Brain microvascular endothelial cell (primary cell): Measurements from ENCODE around the gene ATRN.

Experiments used
- DNase-seq: peaks from one replicate; pipeline ENCODE4 v3.0.0-alpha.2; 2020
- H3K27ac ChIP-seq: fragments of 250-450 bp; sonication (Bioruptor Pico); 2 replicates; pipeline ENCODE4 v1.5.1; 2020; ENCODE audit warnings: mild to moderate bottlenecking, moderate library complexity
- H3K27me3 ChIP-seq: fragments of 250-450 bp; sonication (Bioruptor Pico); replicated peaks from 2 replicates; pipeline ENCODE4 v1.5.1; 2020; ENCODE audit warnings: mild to moderate bottlenecking
- H3K36me3 ChIP-seq: fragments of 250-450 bp; sonication (Bioruptor Pico); replicated peaks from 2 replicates; pipeline ENCODE4 v1.5.1; 2020; ENCODE audit warnings: mild to moderate bottlenecking
- H3K4me3 ChIP-seq: 2 replicates; pipeline ENCODE4 v1.5.1; 2011; ENCODE audit warnings: low read depth, mild to moderate bottlenecking, control low read depth, low read length, moderate library complexity
- CTCF ChIP-seq: IDR thresholded peaks from 2 replicates; pipeline ENCODE4 v1.5.1; 2011; ENCODE audit warnings: low read depth, mild to moderate bottlenecking, moderate library complexity, low read length, control low read depth, inconsistent platforms; ENCODE audit errors: missing control alignments
- in situ Hi-C: cut with HindIII; loops from 2 replicates; pipeline ENCODE4 v1.10.0; 2017; ENCODE audit warnings: low sequenced_read_pairs, low pct_ligation_motif_present

ATRN gene

GRCh38 chr20:3655131-3655405 is 184.2 kb downstream of the ATRN start:
- in situ Hi-C loops, result no loop called here
- H3K36me3 ChIP-seq, result no peaks in the 10 kb centered on the region
- no peak for TF ChIP-seq CTCF
- no peak for DNase-seq
- no peak overlapping the region for H3K4me3 ChIP-seq
- H3K27ac ChIP-seq, result no peak overlapping the region
- H3K27me3 ChIP-seq, result peaks cover 4% of the 10 kb centered on the region

DNA sequence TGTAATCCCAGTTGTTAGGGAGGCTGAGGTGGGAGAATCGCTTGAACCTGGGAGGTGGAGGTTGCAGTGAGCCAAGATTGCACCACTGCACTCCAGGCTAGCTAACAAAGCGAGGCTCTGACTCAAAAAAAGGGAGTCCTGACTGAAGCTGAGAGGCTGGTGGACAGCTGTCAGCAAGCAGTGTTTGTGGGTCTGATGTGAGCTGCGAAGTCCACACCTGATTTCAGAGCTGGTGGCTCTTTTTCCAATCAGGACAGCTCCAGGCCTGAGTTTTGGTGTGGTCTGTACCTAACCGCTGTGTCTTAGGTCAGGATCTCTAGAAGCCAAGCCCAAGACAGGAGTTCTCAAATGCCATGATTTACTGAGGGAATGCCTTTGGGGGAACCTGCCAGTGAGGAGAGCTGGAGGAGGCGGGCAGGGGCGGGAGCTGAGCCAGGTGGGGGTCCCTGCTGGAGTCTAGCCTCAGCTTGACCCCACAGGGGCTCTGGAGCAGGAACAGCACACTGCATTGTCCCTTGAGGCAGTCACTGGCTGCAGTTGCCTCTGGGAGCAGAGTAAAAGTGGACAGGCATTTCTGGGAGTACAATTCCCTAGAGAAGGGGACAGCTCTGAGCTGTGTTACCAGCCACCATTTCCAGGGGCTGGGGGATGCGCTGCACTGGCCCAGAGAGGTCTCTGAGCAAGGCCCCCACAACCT is 187.3 kb downstream of the ATRN start:
- no peak for DNase-seq
- no peaks in the 10 kb centered on the region for H3K36me3 ChIP-seq

DNA sequence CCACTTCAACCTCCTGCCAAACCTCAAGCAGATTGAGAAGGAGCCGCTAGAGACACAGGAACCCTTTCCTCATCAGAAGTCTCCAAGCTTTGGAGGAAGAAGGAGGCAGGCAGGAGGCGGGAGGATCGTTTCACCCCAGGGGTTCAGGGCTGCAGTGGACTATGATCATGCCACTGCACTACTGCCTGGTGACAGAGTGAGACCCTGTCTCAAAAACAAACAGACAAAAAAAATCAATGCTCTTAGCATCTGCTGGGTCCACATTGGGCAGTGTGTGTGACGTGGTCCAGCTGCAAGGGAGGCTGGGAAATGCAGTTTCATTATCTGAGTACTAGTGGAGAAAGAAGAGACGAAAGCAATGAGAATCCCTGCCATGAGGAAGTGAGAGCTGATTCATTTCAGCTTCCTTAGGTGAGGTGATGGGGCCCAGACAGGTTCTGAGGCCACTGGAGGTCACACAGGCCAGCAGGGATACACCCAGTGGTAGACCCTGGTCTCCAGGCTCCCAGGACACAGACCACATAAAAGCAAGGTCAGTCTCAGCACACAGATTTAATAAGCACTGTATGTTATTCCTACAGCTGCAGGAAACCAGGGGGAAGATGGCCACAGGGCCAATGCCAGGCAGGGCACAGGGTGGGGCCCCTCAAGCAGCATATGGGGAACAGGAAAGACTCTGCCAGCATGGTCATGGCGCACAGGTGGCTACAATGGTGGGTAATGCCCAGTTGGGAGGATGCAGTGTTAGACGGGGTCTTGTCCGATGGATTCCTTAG is 188.1 kb downstream of the ATRN start:
- Histone ChIP-seq H3K36me3 (no peaks in the 10 kb centered on the region), H3K27me3 (peaks cover 32% of the 10 kb centered on the region), H3K4me3 (no peak overlapping the region), H3K27ac (no peak overlapping the region)
- in situ Hi-C loops, result no loop called here
- DNase-seq, result no peak
- TF ChIP-seq CTCF, result no peak

More for the DNA sequence above, 187.3 kb downstream of the ATRN start:
- Histone ChIP-seq H3K27me3 (peaks cover 31% of the 10 kb centered on the region), H3K27ac (no peak overlapping the region), H3K4me3 (no peak overlapping the region)
- in situ Hi-C loops, result no loop called here
- TF ChIP-seq CTCF, result no peak

DNA sequence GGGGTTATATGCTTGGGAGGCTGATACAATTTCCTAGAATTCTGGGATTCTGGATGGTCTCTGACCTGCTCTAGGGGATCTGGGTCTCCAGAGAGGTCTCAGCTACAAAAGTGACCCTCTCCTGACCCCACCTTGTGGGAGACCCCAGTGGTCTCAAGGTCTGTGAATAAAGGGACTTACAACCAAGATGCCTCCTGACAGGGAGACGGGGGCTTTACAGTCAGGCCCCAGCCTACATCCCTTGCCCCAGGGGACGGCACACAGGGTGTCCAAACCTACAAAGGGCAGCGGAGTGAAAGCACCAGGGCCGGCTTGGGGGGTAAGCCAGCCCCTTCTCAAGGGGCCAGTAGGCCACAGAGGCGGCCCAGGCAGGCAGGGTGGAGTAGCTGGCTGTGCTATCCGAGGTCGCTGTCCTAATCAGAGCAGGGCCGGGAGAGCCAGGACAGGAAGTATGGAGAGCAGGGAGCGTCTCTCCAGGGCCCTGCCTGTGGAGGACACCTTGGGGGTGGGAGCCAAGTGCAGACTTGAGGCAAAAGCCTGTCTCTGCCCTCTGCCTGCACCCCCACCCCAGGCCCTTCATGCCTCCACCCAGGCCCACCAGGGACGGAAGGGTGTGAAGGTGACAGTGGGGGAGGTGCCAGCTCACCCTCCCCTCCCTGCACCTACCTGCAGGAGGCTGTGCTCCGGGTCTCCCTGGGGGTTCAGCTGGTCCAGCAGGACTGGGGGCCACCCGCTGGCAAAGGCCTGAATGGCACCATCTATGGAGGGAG is 188.9 kb downstream of the ATRN start:
- Histone ChIP-seq H3K36me3 (no peaks in the 10 kb centered on the region), H3K4me3 (no peak overlapping the region), H3K27me3 (peaks cover 32% of the 10 kb centered on the region), H3K27ac (no peak overlapping the region)
- no peak for DNase-seq
- in situ Hi-C loops, result no loop called here
- TF ChIP-seq CTCF, result peak; percentile 20

DNA sequence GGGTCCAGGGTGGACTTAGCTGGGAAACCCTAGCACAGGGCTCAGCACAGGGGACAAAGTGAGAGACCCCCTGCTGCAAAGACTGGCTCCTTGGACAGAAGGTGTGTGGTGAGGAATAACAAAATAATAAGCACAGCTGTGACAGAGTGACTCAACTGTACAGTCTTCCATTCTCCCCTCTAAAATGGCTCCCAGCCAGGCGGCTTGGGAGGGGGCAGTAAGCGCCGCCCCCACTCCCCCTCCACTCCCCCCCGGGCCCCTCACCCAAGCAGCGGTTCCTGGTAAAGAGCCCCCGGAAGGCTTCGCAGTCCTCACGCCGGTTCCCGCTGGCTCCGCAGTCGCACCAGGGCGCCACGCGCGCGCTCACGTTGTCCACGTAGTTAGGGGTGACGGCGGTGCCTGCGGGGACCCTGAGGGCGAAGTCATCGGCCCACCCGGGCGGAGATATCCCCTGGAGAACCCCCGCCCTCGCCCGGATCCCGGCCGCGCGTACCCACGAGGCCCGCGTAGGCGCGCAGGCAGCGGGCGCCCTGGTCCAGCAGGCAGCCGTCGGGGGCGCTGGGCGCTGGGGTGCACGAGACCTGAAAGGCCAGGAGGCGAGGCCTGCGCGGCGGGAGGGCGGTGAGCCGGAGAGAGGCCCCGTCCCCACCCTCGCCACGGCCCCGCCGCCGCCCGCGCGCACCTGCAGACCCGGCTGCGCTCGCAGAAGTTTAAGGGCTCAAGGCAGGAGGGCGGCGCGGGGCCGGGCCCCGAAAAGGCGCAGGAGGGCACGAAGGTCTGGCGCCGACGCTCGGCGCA is 189.6 kb downstream of the ATRN start:
- DNase-seq, result no peak
- no peak overlapping the region for H3K27ac ChIP-seq
- TF ChIP-seq CTCF, result no peak
- no peaks in the 10 kb centered on the region for H3K36me3 ChIP-seq
- H3K4me3 ChIP-seq, result no peak overlapping the region
- H3K27me3 ChIP-seq, result peaks cover 32% of the 10 kb centered on the region
- in situ Hi-C loops, result no loop called here
